WTC11 (cell line): ENCODE data around the gene TSPAN4. TPM values are rescaled to one million over a fixed set of nuclear protein-coding genes. Genes with fewer than 3 reads are reported as not detected.
A peak's percentile ranks its signal among the peaks of the same experiment; 100 is the strongest.

Experiments used
- ATAC-seq: fragments of 200-7000 bp; cut with Tn5 transposase; 2 replicates; pipeline ENCODE4 v1.10.0; 2021; ENCODE audit warnings: mild to moderate bottlenecking, moderate library complexity
- CTCF ChIA-PET: fragments of 300-600 bp; sonication (Branson Sonifier 250); formaldehyde crosslinking; loops from one replicate; lab custom pipeline; 2021; ENCODE audit warnings: antibody characterized with exemption; lab: Charles Lee
- POLR2A ChIA-PET: fragments of 350-600 bp; sonication (Branson Sonifier 250); formaldehyde crosslinking; loops from one replicate; lab custom pipeline; 2021; ENCODE audit warnings: antibody characterized with exemption; lab: Charles Lee
- DNase-seq: peaks from one replicate; pipeline ENCODE4 v3.0.0; 2021; ENCODE audit warnings: low spot score
- H3K27ac Mint-ChIP-seq: 2 replicates; pipeline ENCODE4 v1.8.0; 2021; ENCODE audit warnings: mixed read lengths
- H3K27me3 Mint-ChIP-seq: 2 replicates; pipeline ENCODE4 v1.8.0; 2021; ENCODE audit warnings: low read depth, mild to moderate bottlenecking, moderate library complexity, mixed read lengths
- H3K36me3 Mint-ChIP-seq: 2 replicates; pipeline ENCODE4 v1.8.0; 2021; ENCODE audit warnings: mixed read lengths
- H3K4me1 Mint-ChIP-seq: 2 replicates; pipeline ENCODE4 v1.8.0; 2022; ENCODE audit warnings: mixed read lengths
- H3K4me3 Mint-ChIP-seq: 2 replicates; pipeline ENCODE4 v1.8.0; 2021; ENCODE audit warnings: mild to moderate bottlenecking, moderate library complexity, mixed read lengths
- H3K9me3 Mint-ChIP-seq: 2 replicates; pipeline ENCODE4 v1.8.0; 2021; ENCODE audit warnings: mixed read lengths
- AFF4 ChIP-seq: sonication (generic); formaldehyde crosslinking; IDR thresholded peaks from 2 replicates; pipeline ENCODE4 v1.8.1; 2023; ENCODE audit warnings: mild to moderate bottlenecking, missing genetic modification reagents, borderline replicate concordance
- ETV6 ChIP-seq: sonication (generic); formaldehyde crosslinking; IDR thresholded peaks from 2 replicates; pipeline ENCODE4 v1.8.1; 2022; ENCODE audit warnings: mild to moderate bottlenecking, missing genetic modification reagents
- FOXK1 ChIP-seq: sonication (generic); formaldehyde crosslinking; IDR thresholded peaks from 2 replicates; pipeline ENCODE4 v1.8.0; 2022; ENCODE audit warnings: mild to moderate bottlenecking, moderate library complexity, missing genetic modification reagents
- FOXP4 ChIP-seq: sonication (generic); formaldehyde crosslinking; IDR thresholded peaks from 2 replicates; pipeline ENCODE4 v1.8.0; 2022; ENCODE audit warnings: mild to moderate bottlenecking, missing genetic modification reagents
- IRF1 ChIP-seq: sonication (generic); formaldehyde crosslinking; IDR thresholded peaks from 2 replicates; pipeline ENCODE4 v1.8.0; 2023; ENCODE audit warnings: missing genetic modification reagents
- JUN ChIP-seq: sonication (generic); formaldehyde crosslinking; IDR thresholded peaks from 2 replicates; pipeline ENCODE4 v1.8.0; 2023; ENCODE audit warnings: mild to moderate bottlenecking, missing genetic modification reagents
- KAT7 ChIP-seq: sonication (generic); formaldehyde crosslinking; IDR thresholded peaks from 2 replicates; pipeline ENCODE4 v1.8.1; 2023; ENCODE audit warnings: missing genetic modification reagents, mild to moderate bottlenecking, borderline replicate concordance
- NFATC4 ChIP-seq: fragments of 250-450 bp; sonication (Bioruptor Pico); IDR thresholded peaks from 2 replicates; pipeline ENCODE4 v1.9.0; 2021; ENCODE audit warnings: mild to moderate bottlenecking
- RELA ChIP-seq: sonication (generic); formaldehyde crosslinking; IDR thresholded peaks from 2 replicates; pipeline ENCODE4 v1.8.1; 2022; ENCODE audit warnings: missing genetic modification reagents, mild to moderate bottlenecking, borderline replicate concordance
- RORB ChIP-seq: fragments of 250-450 bp; sonication (Bioruptor Pico); IDR thresholded peaks from 2 replicates; pipeline ENCODE4 v1.9.0; 2021; ENCODE audit warnings: mild to moderate bottlenecking
- TCF7 ChIP-seq: sonication (generic); formaldehyde crosslinking; IDR thresholded peaks from 2 replicates; pipeline ENCODE4 v1.8.0; 2022; ENCODE audit warnings: mild to moderate bottlenecking, low read depth, missing genetic modification reagents, moderate library complexity
- TEAD4 ChIP-seq: sonication (generic); formaldehyde crosslinking; IDR thresholded peaks from 2 replicates; pipeline ENCODE4 v1.8.0; 2022; ENCODE audit warnings: mild to moderate bottlenecking, missing genetic modification reagents
- ZNF219 ChIP-seq: sonication (generic); formaldehyde crosslinking; IDR thresholded peaks from 2 replicates; pipeline ENCODE4 v1.8.0; 2023; ENCODE audit warnings: missing genetic modification reagents, mild to moderate bottlenecking, borderline replicate concordance
- total RNA-seq: library from RNA; stranded (reverse); gene quantifications from 3 replicates; pipeline ENCODE4 v1.2.3, GENCODE V29; 2021
- TF ChIP-seq, protein P1 (sequence below): fragments of 250-450 bp; sonication (Bioruptor Pico); IDR thresholded peaks from 2 replicates; pipeline ENCODE4 v1.8.0; 2021; ENCODE audit warnings: mild to moderate bottlenecking
- TF ChIP-seq, protein P2 (sequence below): sonication (generic); formaldehyde crosslinking; IDR thresholded peaks from 2 replicates; pipeline ENCODE4 v1.8.0; 2023; ENCODE audit warnings: missing genetic modification reagents, mild to moderate bottlenecking, borderline replicate concordance
- TF ChIP-seq, protein P3 (sequence below): sonication (generic); formaldehyde crosslinking; IDR thresholded peaks from 2 replicates; pipeline ENCODE4 v1.8.1; 2022; ENCODE audit warnings: low read depth, mild to moderate bottlenecking, moderate library complexity, missing genetic modification reagents, borderline replicate concordance

TSPAN4 gene
- total RNA-seq, 1 experiment from 2014 or later: 94.3 TPM

DNA sequence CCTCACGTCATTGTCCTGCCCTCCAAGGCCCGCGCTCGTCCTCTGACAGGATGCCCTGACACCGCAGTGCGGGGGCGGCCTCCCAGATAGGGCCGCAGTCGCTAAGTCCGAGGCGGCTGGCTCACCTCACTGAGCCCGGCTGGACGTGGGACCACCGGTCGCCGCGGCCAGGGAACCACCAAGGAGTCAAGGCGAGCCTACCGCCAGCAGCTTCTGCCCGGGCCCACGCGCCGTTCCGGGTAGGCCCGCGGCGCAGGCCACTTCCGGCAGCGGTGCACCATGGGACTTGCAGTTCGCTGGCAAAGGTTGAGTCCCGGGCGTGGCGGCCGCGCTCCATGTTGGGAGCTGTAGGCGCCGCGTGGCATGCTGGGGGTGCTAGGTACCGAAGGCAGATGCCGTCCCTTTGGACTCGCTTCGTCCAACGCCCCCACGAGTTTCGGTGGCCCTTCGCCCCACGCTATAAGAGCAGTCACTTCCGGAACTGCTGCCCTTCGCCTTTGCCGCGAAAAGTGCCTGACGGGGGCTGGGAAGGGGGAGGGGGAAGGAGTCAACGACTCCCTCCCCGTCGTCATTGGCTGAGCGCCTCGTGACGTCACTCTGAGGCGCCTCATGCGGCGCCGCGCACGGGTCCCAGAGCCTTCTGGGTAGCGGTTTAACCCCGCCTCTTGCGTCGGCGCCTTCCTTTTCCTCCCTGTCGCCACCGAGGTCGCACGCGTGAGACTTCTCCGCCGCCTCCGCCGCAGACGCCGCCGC, 33.2 kb upstream of the TSPAN4 start, which contains the start of gene RPLP2 (continued):
- TF ChIP-seq AFF4 (CRISPR knock-in tag) (no peak), JUN (CRISPR knock-in tag) (peak; percentile 63; the same call in 1 of the 2 replicates)

DNA sequence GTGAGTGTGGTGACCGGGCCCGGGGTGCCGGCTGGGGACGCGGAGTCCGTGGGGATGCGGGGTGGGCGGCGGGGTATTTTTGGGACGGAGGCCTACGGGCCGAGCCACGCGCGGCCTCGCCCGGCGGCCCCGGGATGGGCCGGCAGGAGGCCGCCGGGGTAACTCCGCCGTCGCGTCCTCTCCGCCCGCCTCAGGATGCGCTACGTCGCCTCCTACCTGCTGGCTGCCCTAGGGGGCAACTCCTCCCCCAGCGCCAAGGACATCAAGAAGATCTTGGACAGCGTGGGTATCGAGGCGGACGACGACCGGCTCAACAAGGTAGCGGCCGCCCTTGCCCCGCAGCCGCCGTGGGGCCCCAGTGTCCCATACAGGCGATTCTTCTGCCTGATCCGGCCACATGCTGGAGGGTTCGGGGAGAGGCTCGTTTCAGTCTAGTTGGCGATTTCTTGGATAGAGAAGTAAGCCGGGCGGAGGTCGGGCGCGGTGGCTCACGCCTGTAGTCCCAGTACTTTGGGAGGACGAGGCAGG, 32.5 kb upstream of the TSPAN4 start:
- Mint-ChIP-seq H3K27me3 (no peaks in the 10 kb centered on the region), H3K9me3 (no peaks in the 10 kb centered on the region), H3K4me1 (peaks cover 39% of the 10 kb centered on the region), H3K36me3 (peaks cover 28% of the 10 kb centered on the region), H3K4me3 (peak overlapping the region; percentile 92), H3K27ac (peak overlapping the region; percentile 68; the same call in 1 of the 2 replicates)
- ATAC-seq: no peak
- TF ChIP-seq JUN (CRISPR knock-in tag) (peak; percentile 45; the same call in 1 of the 2 replicates), RORB (CRISPR knock-in tag) (no peak), TEAD4 (CRISPR knock-in tag) (peak; percentile 52), IRF1 (peak; percentile 71; the same call in 1 of the 2 replicates), RELA (CRISPR knock-in tag) (no peak), ETV6 (CRISPR knock-in tag) (peak; percentile 87; the same call in 1 of the 2 replicates), NFATC4 (CRISPR knock-in tag) (no peak), TCF7 (CRISPR knock-in tag) (0 out of 2 replicates have a peak, but pooled peaks have one; percentile 20), FOXP4 (CRISPR knock-in tag) (peak; percentile 90), KAT7 (CRISPR knock-in tag) (0 out of 2 replicates have a peak, but pooled peaks have one; percentile 26), FOXK1 (CRISPR knock-in tag) (0 out of 2 replicates have a peak, but pooled peaks have one; percentile 13), ZNF219 (CRISPR knock-in tag) (0 out of 2 replicates have a peak, but pooled peaks have one; percentile 16)
- TF ChIP-seq, protein P1, sequence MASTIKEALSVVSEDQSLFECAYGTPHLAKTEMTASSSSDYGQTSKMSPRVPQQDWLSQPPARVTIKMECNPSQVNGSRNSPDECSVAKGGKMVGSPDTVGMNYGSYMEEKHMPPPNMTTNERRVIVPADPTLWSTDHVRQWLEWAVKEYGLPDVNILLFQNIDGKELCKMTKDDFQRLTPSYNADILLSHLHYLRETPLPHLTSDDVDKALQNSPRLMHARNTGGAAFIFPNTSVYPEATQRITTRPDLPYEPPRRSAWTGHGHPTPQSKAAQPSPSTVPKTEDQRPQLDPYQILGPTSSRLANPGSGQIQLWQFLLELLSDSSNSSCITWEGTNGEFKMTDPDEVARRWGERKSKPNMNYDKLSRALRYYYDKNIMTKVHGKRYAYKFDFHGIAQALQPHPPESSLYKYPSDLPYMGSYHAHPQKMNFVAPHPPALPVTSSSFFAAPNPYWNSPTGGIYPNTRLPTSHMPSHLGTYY (CRISPR knock-in tag): 0 out of 2 replicates have a peak, but pooled peaks have one; percentile 17
- TF ChIP-seq, protein P2, sequence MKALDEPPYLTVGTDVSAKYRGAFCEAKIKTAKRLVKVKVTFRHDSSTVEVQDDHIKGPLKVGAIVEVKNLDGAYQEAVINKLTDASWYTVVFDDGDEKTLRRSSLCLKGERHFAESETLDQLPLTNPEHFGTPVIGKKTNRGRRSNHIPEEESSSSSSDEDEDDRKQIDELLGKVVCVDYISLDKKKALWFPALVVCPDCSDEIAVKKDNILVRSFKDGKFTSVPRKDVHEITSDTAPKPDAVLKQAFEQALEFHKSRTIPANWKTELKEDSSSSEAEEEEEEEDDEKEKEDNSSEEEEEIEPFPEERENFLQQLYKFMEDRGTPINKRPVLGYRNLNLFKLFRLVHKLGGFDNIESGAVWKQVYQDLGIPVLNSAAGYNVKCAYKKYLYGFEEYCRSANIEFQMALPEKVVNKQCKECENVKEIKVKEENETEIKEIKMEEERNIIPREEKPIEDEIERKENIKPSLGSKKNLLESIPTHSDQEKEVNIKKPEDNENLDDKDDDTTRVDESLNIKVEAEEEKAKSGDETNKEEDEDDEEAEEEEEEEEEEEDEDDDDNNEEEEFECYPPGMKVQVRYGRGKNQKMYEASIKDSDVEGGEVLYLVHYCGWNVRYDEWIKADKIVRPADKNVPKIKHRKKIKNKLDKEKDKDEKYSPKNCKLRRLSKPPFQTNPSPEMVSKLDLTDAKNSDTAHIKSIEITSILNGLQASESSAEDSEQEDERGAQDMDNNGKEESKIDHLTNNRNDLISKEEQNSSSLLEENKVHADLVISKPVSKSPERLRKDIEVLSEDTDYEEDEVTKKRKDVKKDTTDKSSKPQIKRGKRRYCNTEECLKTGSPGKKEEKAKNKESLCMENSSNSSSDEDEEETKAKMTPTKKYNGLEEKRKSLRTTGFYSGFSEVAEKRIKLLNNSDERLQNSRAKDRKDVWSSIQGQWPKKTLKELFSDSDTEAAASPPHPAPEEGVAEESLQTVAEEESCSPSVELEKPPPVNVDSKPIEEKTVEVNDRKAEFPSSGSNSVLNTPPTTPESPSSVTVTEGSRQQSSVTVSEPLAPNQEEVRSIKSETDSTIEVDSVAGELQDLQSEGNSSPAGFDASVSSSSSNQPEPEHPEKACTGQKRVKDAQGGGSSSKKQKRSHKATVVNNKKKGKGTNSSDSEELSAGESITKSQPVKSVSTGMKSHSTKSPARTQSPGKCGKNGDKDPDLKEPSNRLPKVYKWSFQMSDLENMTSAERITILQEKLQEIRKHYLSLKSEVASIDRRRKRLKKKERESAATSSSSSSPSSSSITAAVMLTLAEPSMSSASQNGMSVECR (CRISPR knock-in tag): peak; percentile 23; the same call in 1 of the 2 replicates
- TF ChIP-seq, protein P3, sequence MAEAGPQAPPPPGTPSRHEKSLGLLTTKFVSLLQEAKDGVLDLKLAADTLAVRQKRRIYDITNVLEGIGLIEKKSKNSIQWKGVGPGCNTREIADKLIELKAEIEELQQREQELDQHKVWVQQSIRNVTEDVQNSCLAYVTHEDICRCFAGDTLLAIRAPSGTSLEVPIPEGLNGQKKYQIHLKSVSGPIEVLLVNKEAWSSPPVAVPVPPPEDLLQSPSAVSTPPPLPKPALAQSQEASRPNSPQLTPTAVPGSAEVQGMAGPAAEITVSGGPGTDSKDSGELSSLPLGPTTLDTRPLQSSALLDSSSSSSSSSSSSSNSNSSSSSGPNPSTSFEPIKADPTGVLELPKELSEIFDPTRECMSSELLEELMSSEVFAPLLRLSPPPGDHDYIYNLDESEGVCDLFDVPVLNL: no peak
- DNase-seq: no peak
- CTCF ChIA-PET: interaction anchor here (1.6 to 2.2 kb wide), 3 partner anchors 27 to 38 kb away, joined by 6 to 13 read pairs (median 7); no protein-coding TSS in a partner anchor
- POLR2A ChIA-PET: interaction anchor here (0.6 to 2.0 kb wide), 6 partner anchors 9 to 25 kb away, joined by 3 to 18 read pairs (median 4); partner anchors contain the start of genes CD151, CRACR2B and PNPLA2
